Fibroblast of upper back skin (primary cell): ENCODE measurements around the gene SLC17A7.

ENCODE experiments used
- DNase-seq: peaks from one replicate; pipeline ENCODE4 v3.0.0-alpha.2; 2013

SLC17A7 gene

DNA sequence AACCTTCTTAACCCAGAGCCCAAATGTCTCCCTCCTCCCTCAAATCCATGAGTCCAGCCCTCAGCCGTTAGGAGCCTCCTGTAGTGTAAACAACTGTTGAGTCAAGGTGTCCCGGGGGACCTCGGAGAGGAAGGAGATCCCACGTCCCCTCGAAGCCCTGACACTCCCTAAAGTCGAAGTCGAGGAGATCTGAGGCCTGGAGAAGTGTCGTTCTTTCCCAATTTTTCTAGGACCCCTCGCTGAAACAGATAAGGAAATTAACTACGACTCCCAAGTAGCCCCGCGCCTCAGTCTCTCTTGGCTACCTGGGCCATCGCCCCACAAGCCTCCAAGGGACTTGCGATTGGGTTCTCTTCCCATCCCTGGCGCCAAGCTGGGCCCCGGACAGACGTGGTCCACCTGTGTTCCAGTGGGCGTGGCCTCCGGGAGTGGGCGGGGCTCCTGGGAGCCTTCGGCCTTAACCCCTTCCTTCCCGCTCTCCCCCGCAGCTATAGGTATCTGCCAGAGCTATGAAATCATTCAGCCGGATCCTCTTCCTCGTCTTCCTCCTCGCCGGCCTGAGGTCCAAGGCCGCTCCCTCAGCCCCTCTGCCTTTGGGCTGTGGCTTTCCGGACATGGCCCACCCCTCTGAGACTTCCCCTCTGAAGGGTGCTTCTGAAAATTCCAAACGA, 15.3 kb downstream of the SLC17A7 start:
- DNase-seq = no peak

DNA sequence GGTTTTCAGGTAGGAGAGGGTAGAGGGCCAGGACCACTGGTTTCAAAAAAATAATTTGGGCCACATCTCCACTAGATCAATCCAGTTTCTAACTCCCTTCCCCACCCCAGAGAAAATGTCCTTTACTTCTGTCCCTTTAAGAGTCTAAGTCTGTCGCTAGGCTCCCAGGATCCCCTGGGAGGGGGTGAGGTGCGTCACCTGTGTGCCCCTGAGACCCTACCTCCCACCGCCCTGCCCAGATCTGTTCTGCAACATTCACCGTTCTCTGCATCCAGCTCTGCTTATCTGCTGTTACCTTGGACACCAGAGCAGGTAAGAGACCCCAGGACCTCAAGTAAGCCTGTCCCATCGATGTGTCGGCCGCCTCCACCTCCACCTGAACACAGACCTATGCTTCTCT, 16.1 kb downstream of the SLC17A7 start, which contains the start of gene GFY:
TSS of gene GFY (plus strand) at position 211 of the 400 bp plus-strand sequence. CDS start 1,043 bp downstream, outside the sequence.
- no peak for DNase-seq

DNA sequence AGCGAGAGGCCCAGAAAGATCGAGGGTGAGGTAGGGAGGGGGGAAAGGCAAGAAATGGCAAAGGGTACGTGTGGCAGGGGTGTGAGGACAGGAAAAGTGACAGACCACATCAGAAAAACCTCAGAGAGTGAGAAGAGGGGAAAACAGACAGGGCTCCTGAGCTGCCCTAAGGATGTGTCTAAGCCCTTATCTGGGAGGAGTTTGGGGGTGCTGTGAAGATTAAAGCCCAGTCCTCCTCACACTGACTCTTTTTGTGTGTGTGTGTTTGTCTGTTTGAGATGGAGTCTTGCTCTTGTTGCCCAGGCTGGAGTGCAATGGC, 17.4 kb downstream of the SLC17A7 start:
- no peak for DNase-seq

DNA sequence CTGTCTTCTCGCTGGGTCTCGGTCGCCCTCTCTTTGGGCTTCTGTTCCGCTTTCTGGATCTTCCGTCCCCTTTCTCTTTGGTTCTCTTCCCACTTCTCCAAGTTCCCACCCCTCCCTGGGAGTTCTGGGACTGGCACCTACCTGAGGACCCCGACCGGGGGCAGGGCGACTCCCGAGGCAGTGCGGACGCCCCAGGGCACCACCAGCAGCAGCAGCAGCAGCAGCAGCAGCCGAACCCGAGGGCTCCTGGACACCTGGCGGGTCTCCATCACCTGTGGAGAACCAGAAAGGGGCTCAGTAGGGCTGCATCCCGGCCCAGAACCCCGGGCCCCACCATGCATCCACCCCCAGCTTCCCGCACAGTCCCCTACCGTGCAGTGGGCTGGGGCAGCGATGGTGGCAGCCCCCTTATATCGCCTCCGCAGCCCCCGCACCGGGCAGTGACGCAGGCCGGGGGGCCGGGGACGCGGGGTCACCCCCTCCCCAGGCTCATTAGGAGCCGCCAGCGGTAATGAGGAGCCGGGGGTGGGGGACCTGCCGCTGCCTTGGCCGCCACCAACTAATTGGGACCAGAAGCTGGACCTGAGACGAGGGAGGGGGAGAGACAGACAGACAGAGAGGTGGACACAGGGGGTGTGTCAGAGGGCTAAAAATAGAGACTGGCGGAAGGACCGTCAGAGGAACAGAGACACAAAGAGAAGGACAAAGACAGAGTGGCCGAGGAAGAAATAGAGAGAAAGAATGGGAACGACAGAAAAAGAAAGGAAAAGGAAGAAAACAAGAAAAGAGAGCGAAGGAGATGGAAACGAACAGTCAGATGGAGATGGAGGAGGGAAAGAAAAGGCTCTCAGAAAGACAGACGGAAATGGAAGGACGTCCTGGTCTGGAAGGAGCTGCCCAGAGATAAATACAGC, 18.0 kb downstream of the SLC17A7 start, which contains the start of gene PTH2:
TSS of gene PTH2 (minus strand) at position 371 of the 914 bp plus-strand sequence. CDS start at position 269, 102 bp downstream.
- DNase-seq = no peak

DNA sequence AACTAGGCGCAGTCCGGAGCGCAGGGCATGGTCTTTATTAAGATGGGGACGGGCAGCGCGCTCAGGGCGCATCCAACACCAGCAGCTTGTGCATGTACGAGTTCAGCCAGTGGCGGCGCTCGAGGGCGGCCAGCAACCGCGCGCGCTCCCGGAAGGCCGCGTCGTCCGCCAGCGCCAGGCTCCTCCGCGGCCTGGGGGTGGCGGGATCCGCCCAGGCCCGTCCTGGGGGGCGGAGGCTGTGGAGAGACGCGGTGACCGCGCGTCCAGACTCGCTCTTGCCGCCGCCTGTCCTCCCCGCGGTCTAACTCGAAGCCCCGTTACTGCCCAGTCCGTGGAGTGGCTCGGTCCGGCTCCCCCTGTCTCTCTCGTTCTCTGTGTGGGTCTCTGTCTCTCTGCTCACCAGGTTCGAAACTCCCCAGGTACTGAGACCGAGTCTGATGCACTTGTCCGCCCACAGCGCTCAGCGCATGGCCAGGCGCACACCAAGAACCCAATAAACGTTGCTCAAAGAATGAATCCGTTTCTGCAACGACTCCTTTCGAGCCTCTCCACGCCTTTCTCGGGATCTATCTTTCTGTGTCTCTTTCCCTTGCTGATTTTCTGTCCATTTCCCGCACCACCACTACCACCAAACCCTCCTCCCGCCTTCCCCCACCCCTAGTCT, 18.8 kb downstream of the SLC17A7 start:
- DNase-seq = no peak

DNA sequence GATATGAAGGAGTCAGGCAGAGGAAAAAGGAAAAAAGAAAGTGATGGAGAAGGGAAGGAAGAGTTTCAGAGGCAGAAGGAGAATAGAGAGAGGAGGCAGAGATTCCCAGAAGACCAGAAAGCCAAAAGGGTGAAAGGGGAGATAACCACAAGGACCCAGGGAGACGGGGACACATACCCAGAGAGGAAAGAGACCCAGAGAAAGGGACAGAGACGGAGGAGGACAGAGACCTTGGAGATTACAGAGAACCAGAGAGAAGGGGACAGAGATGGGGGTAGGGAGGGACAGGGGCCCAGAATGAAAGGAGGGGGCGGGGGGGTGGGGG, 19.5 kb downstream of the SLC17A7 start:
- no peak for DNase-seq

DNA sequence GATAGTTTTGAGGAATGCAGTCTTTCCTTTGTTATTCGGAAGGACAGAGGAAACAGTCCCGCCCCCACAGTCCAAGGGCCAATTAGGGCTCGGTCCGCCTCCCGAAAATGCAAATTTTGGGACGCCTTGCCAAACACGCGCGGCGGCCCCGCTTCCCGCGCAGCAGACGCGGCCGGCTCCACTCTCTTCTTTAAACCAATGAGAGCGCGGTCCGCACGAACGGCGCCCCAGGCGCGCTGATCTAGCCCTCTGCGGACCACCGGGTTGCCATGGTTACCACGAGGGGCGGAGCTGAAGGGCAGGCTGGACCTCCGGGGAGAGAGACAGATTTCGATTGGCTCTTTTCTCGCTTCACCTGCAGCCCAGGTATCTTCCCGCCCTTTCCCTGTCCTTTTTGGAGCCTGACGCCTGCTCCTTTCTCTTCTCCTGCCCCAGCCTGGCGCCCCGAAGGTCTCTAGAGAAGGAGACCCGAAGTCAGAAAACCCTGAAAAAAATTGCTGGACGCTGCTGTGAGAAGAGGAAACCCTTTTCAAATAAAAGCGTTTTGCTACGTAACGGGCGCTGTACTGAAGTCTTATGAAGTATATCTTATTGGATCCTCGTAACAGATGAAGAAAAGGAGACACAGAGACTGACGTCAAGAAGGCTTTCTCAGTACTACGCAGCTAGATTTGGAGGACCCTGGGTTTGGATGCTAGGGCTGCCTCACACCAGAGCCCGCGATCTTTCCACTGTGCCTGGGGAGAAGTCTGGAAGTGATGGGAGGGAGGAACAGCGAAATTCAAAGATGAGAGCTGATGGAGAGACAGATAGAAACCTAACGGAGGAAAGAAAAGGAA, 20.1 kb downstream of the SLC17A7 start:
- DNase-seq = peak; percentile 27

DNA sequence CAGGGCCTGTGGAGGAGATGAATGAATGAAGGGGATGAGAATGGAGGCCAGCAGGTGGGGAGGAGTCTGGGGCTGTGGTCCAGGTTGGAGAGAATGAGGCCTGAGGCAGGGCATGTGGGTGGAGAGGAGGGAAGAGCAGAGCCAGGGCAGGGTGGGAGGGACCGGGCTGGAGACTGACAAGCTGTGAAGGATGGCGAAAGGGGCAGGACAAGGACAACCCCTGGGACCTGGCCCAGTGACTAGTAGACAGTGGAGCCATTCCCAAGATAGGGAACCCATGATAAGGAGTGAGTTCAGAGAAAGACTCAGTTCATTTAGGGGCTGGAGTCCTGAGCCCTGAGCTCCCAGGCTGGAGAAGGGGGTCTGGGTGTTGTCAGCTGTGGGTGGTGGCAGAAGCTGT, 21.1 kb downstream of the SLC17A7 start:
- DNase-seq = no peak

DNA sequence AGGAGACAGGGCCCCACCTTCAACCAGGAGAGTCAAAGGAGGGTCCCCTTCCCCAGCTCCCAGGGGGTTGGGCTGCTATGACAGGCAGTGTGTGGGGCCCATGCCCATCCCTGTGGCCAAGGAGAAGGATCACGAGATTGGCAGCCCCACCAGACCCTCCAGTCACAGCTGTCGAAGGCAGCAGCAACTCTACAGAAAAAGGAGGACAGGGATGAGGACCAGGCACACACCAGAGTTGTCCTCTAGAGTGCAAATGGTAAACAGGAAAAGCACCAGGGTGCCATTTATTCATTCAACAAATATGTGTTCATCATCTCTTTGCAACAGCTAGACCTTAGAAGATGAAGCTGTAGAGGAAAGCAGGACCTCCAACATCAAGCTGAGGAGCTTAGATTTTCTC, 22.2 kb downstream of the SLC17A7 start:
- DNase-seq = no peak

DNA sequence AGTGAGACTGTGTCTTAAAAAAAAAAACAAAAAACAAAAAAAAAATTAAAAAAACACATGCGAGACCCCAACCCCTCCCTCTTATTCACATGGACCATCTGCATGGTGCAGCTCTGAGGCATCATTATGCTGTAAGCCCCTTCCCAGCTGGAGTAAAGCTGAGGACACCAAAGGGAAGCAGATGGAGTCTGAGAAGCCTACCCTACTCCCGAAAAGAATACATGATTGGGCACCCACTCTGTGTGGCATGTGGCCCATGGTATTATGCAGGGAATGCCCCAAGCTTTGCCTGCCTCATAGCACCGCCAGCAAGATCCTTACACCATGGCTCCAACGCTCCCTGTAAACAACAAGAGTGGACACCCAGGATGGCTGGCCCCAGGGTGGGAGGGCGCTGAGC, 22.8 kb downstream of the SLC17A7 start:
- no peak for DNase-seq

DNA sequence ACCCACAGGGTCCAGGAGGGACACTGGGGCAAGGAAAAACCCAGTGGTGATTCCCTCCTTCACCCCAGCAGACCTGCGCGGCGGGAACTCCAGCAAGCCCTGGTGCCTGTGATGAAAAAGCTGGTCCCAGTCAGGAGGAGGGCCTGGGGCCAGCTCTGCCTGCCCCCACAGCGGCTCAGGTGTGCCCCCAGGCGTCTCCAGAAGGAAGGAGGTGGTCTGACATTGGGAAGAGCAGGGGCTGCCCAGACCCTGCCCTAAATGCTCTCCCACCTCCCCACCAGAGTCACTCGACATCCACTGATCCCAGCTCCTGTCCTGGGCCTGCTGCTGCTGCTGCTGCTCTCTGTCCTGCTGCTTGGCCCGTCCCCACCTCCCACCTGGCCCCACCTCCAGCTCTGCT, 24.2 kb downstream of the SLC17A7 start:
- DNase-seq = no peak

DNA sequence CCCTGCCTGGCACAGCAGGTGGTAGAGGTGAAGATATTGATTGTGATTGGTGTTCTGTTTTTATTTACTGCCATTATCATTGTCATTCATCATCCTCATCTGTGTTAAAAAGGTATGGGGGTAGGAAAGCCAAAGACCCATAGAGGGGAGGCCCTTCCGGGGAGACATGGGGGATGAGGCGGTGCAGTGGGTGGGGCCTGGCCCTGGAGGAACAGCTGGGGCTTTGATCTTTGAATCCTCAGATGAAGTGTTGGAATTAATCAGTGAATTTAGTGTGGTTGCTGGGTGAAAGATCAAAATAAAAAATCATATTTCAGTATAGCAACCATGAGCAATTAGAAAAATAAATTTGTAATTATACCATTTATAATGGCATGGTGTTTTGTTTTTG, 25.5 kb downstream of the SLC17A7 start:
- DNase-seq = no peak

DNA sequence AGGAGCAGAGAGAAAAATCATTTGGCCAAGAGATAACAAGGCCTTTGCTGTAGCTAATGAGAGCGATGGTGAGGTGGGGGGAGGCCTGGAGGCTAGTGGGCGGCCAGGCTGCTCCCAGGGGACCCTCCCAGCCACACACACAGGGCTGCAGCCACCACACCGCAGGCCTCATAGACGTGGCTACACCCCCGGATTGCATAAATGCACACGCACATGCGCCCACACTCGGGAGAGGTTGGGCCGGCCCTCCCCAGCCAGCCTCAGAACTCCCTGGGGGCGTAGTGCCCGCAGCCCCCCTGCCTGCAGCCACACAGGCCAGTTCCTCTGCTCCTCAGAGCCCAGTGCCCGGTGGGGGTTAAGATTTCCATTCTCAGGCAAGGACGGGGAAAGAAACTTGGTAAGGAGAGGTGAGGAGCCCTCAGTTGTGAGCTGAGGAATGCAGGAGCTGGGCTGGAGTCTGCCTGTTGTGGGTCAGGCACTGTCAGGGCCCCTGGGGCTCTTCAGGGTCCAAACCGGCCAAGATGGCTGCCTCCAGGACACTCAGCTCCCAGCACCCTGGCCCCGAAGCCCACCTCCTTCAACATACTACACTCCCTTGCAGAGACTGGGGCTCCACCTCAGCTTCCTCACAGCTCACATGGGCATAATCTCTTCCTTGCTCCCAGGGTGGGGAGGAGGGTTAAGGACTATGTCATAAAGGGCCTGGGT, 26.1 kb downstream of the SLC17A7 start:
- no peak for DNase-seq

DNA sequence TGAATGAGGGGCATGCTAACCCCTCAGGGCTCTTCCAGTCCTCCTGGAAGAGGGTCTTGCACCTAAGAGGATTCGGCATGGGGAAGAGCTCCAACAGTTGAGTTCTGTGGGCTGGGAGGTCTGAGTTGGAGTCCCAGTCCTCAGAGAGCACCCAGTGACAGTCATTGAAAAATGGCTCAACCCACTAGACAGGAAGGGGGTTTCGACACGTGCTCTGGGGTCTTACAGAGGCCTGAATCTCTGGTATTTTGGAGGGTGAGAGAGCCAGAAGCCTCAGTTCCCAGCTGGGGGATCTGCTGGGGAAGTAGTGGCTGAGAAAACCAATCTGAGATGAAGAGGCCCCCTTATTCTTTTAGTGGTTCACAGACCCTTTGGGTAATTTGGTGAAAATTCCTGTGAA, 27.1 kb downstream of the SLC17A7 start:
- no peak for DNase-seq

DNA sequence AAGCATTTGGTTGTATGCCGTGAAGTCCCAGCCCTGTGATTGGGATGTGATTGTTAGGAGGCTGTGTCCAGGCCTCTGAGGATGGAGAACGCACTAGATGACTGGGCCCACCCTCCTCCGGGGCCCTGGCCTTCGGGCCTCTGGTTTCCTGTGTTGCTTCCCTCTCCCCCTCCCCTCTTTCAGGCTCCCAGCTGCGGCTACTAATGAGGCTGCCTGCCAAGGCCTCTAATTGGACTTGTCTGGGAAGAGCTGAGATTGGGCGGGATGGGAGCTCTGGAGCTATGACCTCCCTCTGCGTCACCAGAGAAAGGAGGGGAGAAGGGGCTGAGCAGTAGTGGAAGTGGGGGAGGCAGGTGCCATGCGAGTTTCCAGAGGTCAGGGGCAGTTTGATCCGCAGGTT, 28.0 kb downstream of the SLC17A7 start:
- DNase-seq = peak; percentile 28

DNA sequence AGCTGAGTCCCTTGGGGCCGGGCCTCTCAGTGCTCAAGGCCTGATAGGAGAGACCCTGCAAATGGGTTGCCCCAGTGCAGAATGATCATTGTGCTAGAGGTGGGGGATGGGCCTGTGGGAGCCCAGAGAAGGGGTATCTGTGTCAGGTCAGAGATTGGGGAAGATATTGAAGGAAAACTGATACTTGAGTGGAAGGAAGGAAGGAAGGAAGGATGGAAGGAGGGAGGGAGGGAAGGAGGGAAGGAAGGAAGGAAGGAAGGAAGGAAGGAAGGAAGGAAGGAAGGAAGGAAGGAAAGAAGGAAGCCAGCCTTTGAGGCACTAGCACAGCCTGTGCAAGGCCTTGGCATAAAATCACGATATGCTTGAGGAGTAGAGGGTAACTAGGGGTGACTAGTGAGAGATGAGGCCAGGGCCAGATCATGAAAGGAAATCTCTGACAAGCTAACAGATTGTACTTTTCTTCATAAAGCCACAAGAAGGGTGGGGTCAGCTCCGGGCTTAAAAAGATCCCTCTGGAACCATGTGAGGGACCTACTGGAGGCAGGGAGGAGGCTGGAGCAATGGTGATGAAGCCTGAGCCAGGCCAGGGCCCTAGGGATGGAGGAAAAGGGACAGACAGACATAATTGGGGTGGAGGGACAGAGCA, 29.5 kb downstream of the SLC17A7 start:
- no peak for DNase-seq

DNA sequence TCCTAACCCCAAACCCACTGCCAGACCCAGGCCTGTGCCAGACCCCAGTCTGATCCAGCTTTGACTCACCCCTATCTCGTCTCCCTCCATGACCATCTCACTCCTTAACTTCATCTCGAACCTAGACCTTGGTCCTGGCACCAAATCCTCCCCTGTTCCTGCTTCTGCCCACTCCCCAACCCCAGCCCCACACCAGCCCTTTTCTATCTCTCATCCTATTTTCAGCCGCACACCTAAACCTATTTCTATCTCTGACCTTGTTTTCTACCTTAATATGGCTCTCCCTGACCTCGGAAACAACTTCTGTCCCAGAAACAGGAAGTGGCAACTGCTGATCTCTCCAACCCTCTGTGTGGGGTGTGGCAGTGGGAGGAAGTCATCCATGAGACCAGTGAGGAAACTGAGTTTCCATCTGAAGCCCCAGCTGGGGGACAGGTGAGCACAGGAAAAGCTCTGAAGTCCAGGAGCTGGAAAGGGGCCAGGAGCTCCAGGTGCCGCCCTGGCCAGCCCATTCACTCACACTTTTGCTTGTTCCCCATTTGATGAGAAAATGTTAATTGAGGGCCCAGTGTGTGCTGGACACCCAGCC, 31.8 kb downstream of the SLC17A7 start:
- no peak for DNase-seq

DNA sequence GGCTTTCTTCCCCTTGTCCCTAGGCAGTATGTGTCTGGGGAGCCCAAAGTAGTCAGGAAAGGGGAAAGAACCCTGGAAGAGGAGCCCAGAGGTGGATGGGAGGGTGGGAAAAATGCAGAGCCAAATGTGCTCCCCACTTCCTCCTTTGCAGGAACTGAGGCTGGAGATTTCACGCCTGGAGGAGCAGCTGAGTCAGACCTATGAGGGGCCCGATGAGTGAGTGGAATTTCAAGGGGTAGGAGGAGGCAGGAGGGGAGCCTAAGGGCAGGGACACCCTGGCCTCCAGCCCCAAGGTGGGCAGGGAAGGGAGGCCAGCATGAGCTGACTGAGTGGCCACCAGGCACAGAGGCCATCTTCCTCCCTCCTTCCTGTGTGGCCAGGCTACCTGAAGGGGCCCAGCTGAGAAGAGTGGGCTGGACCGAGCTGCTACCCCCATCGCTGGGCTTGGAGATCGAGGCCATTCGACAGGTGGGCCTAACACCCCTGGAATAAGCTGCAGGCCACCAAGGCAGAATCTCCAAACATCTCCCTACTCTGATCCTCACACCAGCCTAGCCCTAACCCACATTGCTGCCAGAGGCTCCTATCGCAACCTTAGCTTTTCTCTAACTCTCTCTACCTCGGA, 32.4 kb downstream of the SLC17A7 start:
- DNase-seq = no peak

DNA sequence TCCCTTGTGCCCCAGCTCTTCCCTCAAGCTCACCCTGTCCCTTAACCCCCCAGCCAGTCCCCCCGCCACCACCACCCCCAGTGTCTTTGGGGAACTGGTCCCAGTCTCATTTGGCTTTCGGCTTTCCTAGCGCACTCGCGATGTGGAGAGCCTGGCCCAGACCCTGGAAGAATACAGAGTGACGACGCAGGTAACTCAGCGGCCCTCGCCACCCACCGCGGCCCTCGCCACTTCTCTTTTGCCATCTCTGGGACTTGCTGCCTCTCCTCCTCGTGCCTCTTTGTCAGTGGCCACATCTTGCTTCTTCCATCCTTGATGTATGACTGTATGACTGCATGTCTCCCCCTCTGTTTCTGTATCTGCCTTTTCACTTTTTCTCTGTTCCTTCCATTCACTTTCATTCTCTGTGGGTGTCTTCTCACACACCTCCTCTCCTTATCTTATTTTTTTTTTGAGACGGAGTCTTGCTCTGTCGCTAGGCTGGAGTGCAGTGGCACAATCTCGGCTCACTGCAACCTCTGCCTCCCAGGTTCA, 33.8 kb downstream of the SLC17A7 start:
- DNase-seq = no peak

DNA sequence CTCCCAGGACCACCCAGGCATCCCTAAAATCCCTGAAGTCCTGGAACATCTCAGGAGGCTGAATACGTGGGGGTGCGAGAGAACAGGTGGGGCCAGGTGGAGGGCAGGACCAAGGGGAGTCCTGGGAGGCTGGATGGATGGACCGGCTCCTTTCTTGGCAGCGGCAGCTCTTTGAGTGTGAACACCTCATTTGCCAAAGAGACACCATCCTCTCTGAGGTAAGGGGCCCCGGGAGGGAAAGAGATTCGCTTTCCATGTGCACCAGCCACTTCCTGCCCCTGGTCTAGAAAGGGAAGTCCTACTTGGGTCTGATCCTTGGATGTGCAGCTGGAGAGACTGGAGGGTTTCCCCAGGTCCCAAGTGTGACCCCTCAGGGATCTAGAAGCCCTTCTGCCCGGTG, 34.2 kb downstream of the SLC17A7 start:
- no peak for DNase-seq
